ENCODE data around the gene GJD3. TPM values are rescaled to one million over a fixed set of nuclear protein-coding genes. Genes with fewer than 3 reads are reported as not detected.

GJD3 gene
- total and polyA plus RNA-seq, 2 donors (not counting 3 experiments of a cell fraction or from before 2014, with no cell fraction given), result 0.10 to 0.40 TPM

GRCh38 chr17:40358323-40359038 is 6.1 kb downstream of the GJD3 start:
- Histone ChIP-seq H3K9me3 (replicated peaks; ENCODE audit: control insufficient read depth, insufficient read depth, low read length) (no peaks in the 10 kb centered on the region), H3K4me3 (replicated peaks in 1 of 3; ENCODE audit: insufficient read depth in 1 of 3, low read depth in 1 of 3, low read length in 3 of 3) (no peak overlapping the region), H3K4me1 (ENCODE audit: control insufficient read depth, extremely low read depth, insufficient read depth, low read length) (peaks cover 7% of the 10 kb centered on the region), H2AFZ (ENCODE audit: low read depth, low read length) (peak overlapping the region; percentile 60), H3K9me1 (replicated peaks; ENCODE audit: control insufficient read depth, extremely low read depth, insufficient read depth, low read length) (no peaks in the 10 kb centered on the region), H3K4me2 (ENCODE audit: insufficient read depth, low read length) (peak overlapping the region; percentile 78), H3K9ac (replicated peaks; ENCODE audit: extremely low read depth, insufficient read depth, low read length) (no peak overlapping the region), H4K20me1 (replicated peaks; ENCODE audit: control insufficient read depth, extremely low read depth, insufficient read depth, low read length) (no peaks in the 10 kb centered on the region), H3K36me3 (ENCODE audit: control insufficient read depth in 2 of 2, extremely low read depth in 1 of 2, insufficient read depth in 2 of 2, low read length in 2 of 2) (peaks cover 3 to 17% of the 10 kb centered on the region in 2 experiments), H3K79me2 (ENCODE audit: control insufficient read depth, insufficient read depth, low read length) (no peaks in the 10 kb centered on the region), H3K27ac (ENCODE audit: insufficient read depth, low read depth, low read length) (no peak overlapping the region), H3K27me3 (ENCODE audit: control insufficient read depth in 2 of 2, insufficient read depth in 2 of 2, low read length in 2 of 2) (no peaks in the 10 kb centered on the region)
- intact Hi-C loops (cut with micrococcal nuclease) (loop anchor here (1.0 kb wide), 5 partner anchors 57 to 202 kb away; partner anchors contain the start of gene IGFBP4), dilution Hi-C loops (cut with MboI; ENCODE audit: extremely low pct_ligation_motif_present, low sequenced_read_pairs) (no loop called here)
- ChIA-PET POLR2A (interaction anchor here (1.4 kb wide), 1 partner anchor 56 kb away, joined by 3 read pairs; no protein-coding TSS in a partner anchor), CTCF (interaction anchor here (0.9 to 18.3 kb wide), 16 partner anchors 11 to 201 kb away, joined by 3 to 530 read pairs (median 5); partner anchors contain the start of genes RARA and TOP2A)
- DNase-seq (ENCODE audit: low read depth, low spot score) (peak; percentile 84), FAIRE-seq (peak; percentile 92)
- TF ChIP-seq CTCF (IDR thresholded peaks at IDR 0.05; ENCODE audit: extremely low read depth in 1 of 2, insufficient read depth in 1 of 2, low read depth in 1 of 2, low read length in 2 of 2) (peak; percentile 92 to 95), FOS (IDR thresholded peaks at IDR 0.05; ENCODE audit: borderline replicate concordance, insufficient read depth, low read length) (peak; percentile 42), POLR2AphosphoS5 (IDR thresholded peaks at IDR 0.05; ENCODE audit: insufficient read depth, low read depth, low read length) (peak; percentile 54), JUN (IDR thresholded peaks at IDR 0.05; ENCODE audit: borderline replicate concordance, insufficient read depth, insufficient read length, low read depth) (no peak), POLR2A (IDR thresholded peaks at IDR 0.05; ENCODE audit: low read depth, low read length) (peak; percentile 32)
- BruUV-seq (replicated peaks), result no TSS peak

Data from endothelial cell of umbilical vein (primary cell).